Mesenchymal stem cell (in vitro differentiated cells and primary cell): ENCODE measurements around the gene GUCD1.

Experiments
- DNase-seq: peaks from one replicate; pipeline ENCODE4 v3.0.0-alpha.2; 2013
- H2AFZ ChIP-seq: one replicate; pipeline ENCODE4 v1.6.1; 2013; ENCODE audit warnings: low read depth, mild to moderate bottlenecking, control low read depth, inconsistent platforms, low read length, moderate library complexity
- H2AK5ac ChIP-seq: 2 replicates; pipeline ENCODE4 v1.6.1; 2013; ENCODE audit warnings: low read length, moderate library complexity, mild to moderate bottlenecking, inconsistent platforms; ENCODE audit not compliant: severe bottlenecking
- H2BK120ac ChIP-seq: one replicate; pipeline ENCODE4 v1.6.1; 2013; ENCODE audit warnings: low read depth, mild to moderate bottlenecking, inconsistent platforms, low read length, moderate library complexity
- H2BK12ac ChIP-seq, 2 experiments: one replicate each; pipeline ENCODE4 v1.6.1; 2013; ENCODE audit warnings: inconsistent platforms in 2 of 2, low read length in 2 of 2, mild to moderate bottlenecking in 2 of 2, moderate library complexity in 2 of 2, control low read depth in 1 of 2
- H2BK15ac ChIP-seq: one replicate; pipeline ENCODE4 v1.6.1; 2013; ENCODE audit warnings: mild to moderate bottlenecking, low read depth, inconsistent platforms; ENCODE audit not compliant: poor library complexity, severe bottlenecking
- H2BK5ac ChIP-seq: 2 replicates; pipeline ENCODE4 v1.6.1; 2013; ENCODE audit warnings: low read depth, mild to moderate bottlenecking, low read length, control low read depth, inconsistent platforms; ENCODE audit not compliant: poor library complexity, severe bottlenecking
- H3K14ac ChIP-seq, 2 experiments: one replicate each; pipeline ENCODE4 v1.6.1; 2013; ENCODE audit warnings: inconsistent platforms in 2 of 2, low read length in 2 of 2, control low read depth in 1 of 2, mild to moderate bottlenecking in 1 of 2, moderate library complexity in 1 of 2
- H3K18ac ChIP-seq, 2 experiments: one replicate each; pipeline ENCODE4 v1.6.1; 2013; ENCODE audit warnings: inconsistent platforms in 2 of 2, low read length in 2 of 2, control low read depth in 1 of 2, low read depth in 1 of 2, mild to moderate bottlenecking in 1 of 2
- H3K23ac ChIP-seq, 2 experiments: one replicate each; pipeline ENCODE4 v1.6.1; 2013; ENCODE audit warnings: inconsistent platforms in 2 of 2, low read length in 2 of 2, mild to moderate bottlenecking in 2 of 2, moderate library complexity in 2 of 2, control low read depth in 1 of 2
- H3K27ac ChIP-seq: 2 replicates; pipeline ENCODE4 v1.5.1; 2013; ENCODE audit warnings: mild to moderate bottlenecking, moderate library complexity, low read length, control low read depth, inconsistent platforms; ENCODE audit not compliant: poor library complexity, severe bottlenecking
- H3K27me3 ChIP-seq, 2 experiments: 2 replicates each; pipeline versions ENCODE4 v1.6.1 to v1.7.0; 2013; ENCODE audit warnings: low read length in 2 of 2, mild to moderate bottlenecking in 2 of 2, moderate library complexity in 2 of 2, control low read depth in 1 of 2, inconsistent platforms in 1 of 2; ENCODE audit not compliant: control insufficient read depth in 1 of 2, insufficient read depth in 1 of 2
- H3K36me3 ChIP-seq, 2 experiments: 2 replicates each; pipeline versions ENCODE4 v1.6.1 to v1.7.0; 2013; ENCODE audit warnings: low read length in 2 of 2, control low read depth in 1 of 2, inconsistent platforms in 1 of 2, low read depth in 1 of 2, mild to moderate bottlenecking in 1 of 2; ENCODE audit not compliant: insufficient read depth in 2 of 2, control insufficient read depth in 1 of 2
- H3K4ac ChIP-seq, 2 experiments: one replicate each; pipeline ENCODE4 v1.6.1; 2013; ENCODE audit warnings: inconsistent platforms in 2 of 2, low read length in 2 of 2, mild to moderate bottlenecking in 2 of 2, moderate library complexity in 2 of 2, control low read depth in 1 of 2, low read depth in 1 of 2
- H3K4me1 ChIP-seq: 2 replicates; pipeline ENCODE4 v1.6.1; 2013; ENCODE audit warnings: low read depth, low read length, control low read depth; ENCODE audit not compliant: control insufficient read depth, insufficient read depth
- H3K4me2 ChIP-seq: 2 replicates; pipeline ENCODE4 v1.6.1; 2013; ENCODE audit warnings: low read length, mild to moderate bottlenecking, inconsistent platforms; ENCODE audit not compliant: poor library complexity, severe bottlenecking
- H3K4me3 ChIP-seq, 2 experiments: 2 replicates each; pipeline versions ENCODE4 v1.5.1 to v1.7.0; 2013; ENCODE audit warnings: low read length in 2 of 2, mild to moderate bottlenecking in 2 of 2, control low read depth in 1 of 2, low read depth in 1 of 2; ENCODE audit not compliant: insufficient read depth in 1 of 2
- H3K79me1 ChIP-seq: replicated peaks from 2 replicates; pipeline ENCODE4 v1.6.1; 2013; ENCODE audit warnings: mild to moderate bottlenecking, control low read depth, low read length, inconsistent platforms; ENCODE audit not compliant: poor library complexity, severe bottlenecking
- H3K9ac ChIP-seq: 2 replicates; pipeline ENCODE4 v1.7.0; 2013; ENCODE audit warnings: mild to moderate bottlenecking, low read length, moderate library complexity
- H3K9me3 ChIP-seq: 2 replicates; pipeline ENCODE4 v1.7.0; 2013; ENCODE audit warnings: mild to moderate bottlenecking, low read length; ENCODE audit not compliant: control insufficient read depth
- H4K8ac ChIP-seq: one replicate; pipeline ENCODE4 v1.6.1; 2013; ENCODE audit warnings: inconsistent platforms, mild to moderate bottlenecking, low read length, moderate library complexity
- H4K91ac ChIP-seq: one replicate; pipeline ENCODE4 v1.6.1; 2013; ENCODE audit warnings: mild to moderate bottlenecking, low read length, inconsistent platforms
- WGBS: methylation state at CpG from one replicate; pipeline ENCODE4 v1.1.7; 2013; ENCODE audit warnings: mixed read lengths; 5-methylcytosine and 5-hydroxymethylcytosine counted together

GUCD1 gene

GRCh38 chr22:24504956-24505736, 49.8 kb downstream of the GUCD1 start:
- Histone ChIP-seq H3K27me3 (peaks cover 0 to 2% of the 10 kb centered on the region in 2 experiments), H3K4me2 (no peak overlapping the region), H3K4me3 (no peak overlapping the region), H3K23ac (no peak overlapping the region), H3K18ac (no peak overlapping the region), H2BK12ac (no peak overlapping the region), H3K9ac (no peak overlapping the region), H3K27ac (no peak overlapping the region), H3K79me1 (no peaks in the 10 kb centered on the region), H3K9me3 (no peaks in the 10 kb centered on the region), H2BK120ac (no peak overlapping the region), H3K4ac (no peak overlapping the region), H3K4me1 (peaks cover 5% of the 10 kb centered on the region), H2AK5ac (no peak overlapping the region), H3K14ac (no peak overlapping the region), H4K91ac (no peak overlapping the region), H3K36me3 (no peaks in the 10 kb centered on the region), H2AFZ (no peak overlapping the region), H4K8ac (no peak overlapping the region), H2BK15ac (no peak overlapping the region), H2BK5ac (no peak overlapping the region)
- DNase-seq: no peak
- WGBS: 94% methylated on average over 2 of the region's 3 CpGs

GRCh38 chr22:24504540-24504939, 50.4 kb downstream of the GUCD1 start:
- no peak for DNase-seq
- no peak overlapping the region for H2AK5ac ChIP-seq
- H3K23ac ChIP-seq: no peak overlapping the region
- H3K27ac ChIP-seq: no peak overlapping the region
- no peak overlapping the region for H3K18ac ChIP-seq
- H2BK12ac ChIP-seq: no peak overlapping the region
- no peak overlapping the region for H2BK5ac ChIP-seq
- H2BK15ac ChIP-seq: no peak overlapping the region
- H3K9ac ChIP-seq: no peak overlapping the region
- H3K9me3 ChIP-seq: no peaks in the 10 kb centered on the region
- no peak overlapping the region for H2BK120ac ChIP-seq
- H2AFZ ChIP-seq: no peak overlapping the region
- no peak overlapping the region for H4K8ac ChIP-seq
- no peaks in the 10 kb centered on the region for H3K79me1 ChIP-seq
- no peak overlapping the region for H3K4ac ChIP-seq
- H4K91ac ChIP-seq: no peak overlapping the region
- no CpG with 5 or more reads among the region's 2 CpGs for whole genome bisulfite sequencing
- H3K4me2 ChIP-seq: no peak overlapping the region
- H3K4me1 ChIP-seq: peaks cover 7% of the 10 kb centered on the region
- peaks cover 0 to 6% of the 10 kb centered on the region in 2 experiments for H3K27me3 ChIP-seq
- no peaks in the 10 kb centered on the region for H3K36me3 ChIP-seq
- H3K4me3 ChIP-seq: no peak overlapping the region
- H3K14ac ChIP-seq: no peak overlapping the region

- Histone ChIP-seq H4K91ac (no peak overlapping the region), H2BK5ac (no peak overlapping the region), H3K4me1 (peaks cover 7% of the 10 kb centered on the region), H3K27ac (no peak overlapping the region), H3K36me3 (no peaks in the 10 kb centered on the region), H2AFZ (no peak overlapping the region), H3K4ac (no peak overlapping the region), H3K9ac (no peak overlapping the region), H4K8ac (no peak overlapping the region), H3K27me3 (peaks cover 0 to 8% of the 10 kb centered on the region in 2 experiments), H2BK15ac (no peak overlapping the region), H3K23ac (no peak overlapping the region), H3K18ac (no peak overlapping the region), H3K4me3 (no peak overlapping the region), H3K14ac (no peak overlapping the region), H3K4me2 (no peak overlapping the region), H2BK12ac (no peak overlapping the region), H2BK120ac (no peak overlapping the region), H3K79me1 (no peaks in the 10 kb centered on the region), H2AK5ac (no peak overlapping the region), H3K9me3 (no peaks in the 10 kb centered on the region)
- 92% methylated on average over 5 of the region's 5 CpGs for WGBS
- DNase-seq: no peak
Observed at GRCh38 chr22:24503843-24504338, 51.0 kb downstream of the GUCD1 start.

GRCh38 chr22:24503137-24503842, 51.6 kb downstream of the GUCD1 start:
- Histone ChIP-seq H2BK5ac (no peak overlapping the region), H3K23ac (no peak overlapping the region), H3K9me3 (no peaks in the 10 kb centered on the region), H3K27ac (no peak overlapping the region), H3K4ac (no peak overlapping the region), H4K91ac (no peak overlapping the region), H3K9ac (no peak overlapping the region), H3K79me1 (no peaks in the 10 kb centered on the region), H3K4me2 (no peak overlapping the region), H2BK120ac (no peak overlapping the region), H2AFZ (no peak overlapping the region), H3K14ac (no peak overlapping the region), H4K8ac (no peak overlapping the region), H2AK5ac (no peak overlapping the region), H3K18ac (no peak overlapping the region), H2BK12ac (no peak overlapping the region), H3K4me1 (peaks cover 7% of the 10 kb centered on the region), H3K27me3 (peaks cover 4 to 8% of the 10 kb centered on the region in 2 experiments), H3K4me3 (no peak overlapping the region), H3K36me3 (no peaks in the 10 kb centered on the region), H2BK15ac (no peak overlapping the region)
- peak; percentile 72 for DNase-seq
- 77% methylated on average over 7 of the region's 7 CpGs for WGBS
